SK-N-SH (cell line): ENCODE data around the gene PTPRN. TPM values are rescaled to one million over a fixed set of nuclear protein-coding genes. Genes with fewer than 3 reads are reported as not detected.
A peak's percentile ranks its signal among the peaks of the same experiment; 100 is the strongest.

Source experiments
- CTCF ChIA-PET: fragments of 300-600, 350-600 bp; formaldehyde crosslinking; extraction: SDS; loops from one replicate; lab custom pipeline; 2021; lab: Yijun Ruan, JAX
- POLR2A ChIA-PET: fragments of 350-600 bp; sonication (Branson Sonifier 250); formaldehyde crosslinking; extraction: SDS; loops from one replicate; lab custom pipeline; 2020; ENCODE audit warnings: antibody characterized with exemption, inconsistent platforms; lab: Yijun Ruan, JAX
- DNase-seq: peaks from one replicate; pipeline ENCODE4 v3.0.0; 2012
- H2AFZ ChIP-seq: fragments of 200-600 bp; sonication (generic); 2 replicates; pipeline ENCODE4 v1.8.1; 2016; ENCODE audit warnings: antibody characterized with exemption, mild to moderate bottlenecking, low read depth
- H3F3A ChIP-seq: fragments of 200-600 bp; sonication (generic); replicated peaks from 2 replicates; pipeline ENCODE3; 2016; ENCODE audit warnings: antibody characterized with exemption, mild to moderate bottlenecking; ENCODE audit not compliant: insufficient read depth
- H3K27ac ChIP-seq, 2 experiments: fragments of 200-500 bp in 1 of 2; fragments of 200-600 bp in 1 of 2; sonication (Bioruptor generic) in 1 of 2; sonication (generic), shearing (Covaris generic) in 1 of 2; 2 replicates each; pipeline versions ENCODE4 v1.5.1 to v1.6.1; 2014 to 2016; ENCODE audit warnings: low read depth in 2 of 2, inconsistent platforms in 1 of 2, low read length in 1 of 2, mild to moderate bottlenecking in 1 of 2, mixed read lengths in 1 of 2
- H3K27me3 ChIP-seq: fragments of 200-600 bp; sonication (generic), shearing (Covaris generic); 2 replicates; pipeline ENCODE4 v1.6.1; 2016; ENCODE audit warnings: mixed run types; ENCODE audit not compliant: insufficient read depth
- H3K36me3 ChIP-seq, 2 experiments: fragments of 200-500 bp in 1 of 2; fragments of 200-600 bp in 1 of 2; sonication (Bioruptor generic) in 1 of 2; sonication (generic) in 1 of 2; replicated peaks in 1 of 2; 2 replicates each; pipeline versions ENCODE3 to v1.5.1; 2014 to 2016; ENCODE audit warnings: low read length in 1 of 2, mild to moderate bottlenecking in 1 of 2; ENCODE audit not compliant: insufficient read depth in 2 of 2, control insufficient read depth in 1 of 2
- H3K4me1 ChIP-seq, 2 experiments: fragments of 200-500 bp in 1 of 2; fragments of 200-600 bp in 1 of 2; sonication (Bioruptor generic) in 1 of 2; sonication (generic), shearing (Covaris generic) in 1 of 2; 2 replicates each; pipeline versions ENCODE4 v1.5.1 to v1.6.1; 2014 to 2016; ENCODE audit warnings: low read depth in 1 of 2, low read length in 1 of 2, mixed run types in 1 of 2; ENCODE audit not compliant: insufficient read depth in 2 of 2, control insufficient read depth in 1 of 2
- H3K4me2 ChIP-seq: fragments of 200-600 bp; sonication (generic), shearing (Covaris generic); 2 replicates; pipeline ENCODE4 v1.6.1; 2017; ENCODE audit warnings: mixed run types
- H3K4me3 ChIP-seq, 2 experiments: fragments of 200-500 bp in 1 of 2; fragments of 200-600 bp in 1 of 2; sonication (Bioruptor generic) in 1 of 2; sonication (generic), shearing (Covaris generic) in 1 of 2; 2 replicates each; pipeline versions ENCODE4 v1.5.1 to v1.8.1; 2014 to 2016; ENCODE audit warnings: low read depth in 2 of 2, inconsistent platforms in 1 of 2, low read length in 1 of 2, mild to moderate bottlenecking in 1 of 2, mixed read lengths in 1 of 2, moderate library complexity in 1 of 2
- H3K79me2 ChIP-seq: fragments of 200-600 bp; sonication (generic); 2 replicates; pipeline ENCODE4 v1.8.1; 2017; ENCODE audit warnings: mild to moderate bottlenecking; ENCODE audit not compliant: insufficient read depth
- H3K9ac ChIP-seq: fragments of 200-600 bp; sonication (generic); 2 replicates; pipeline ENCODE4 v1.6.1; 2017; ENCODE audit warnings: mixed run types
- H3K9me2 ChIP-seq: fragments of 200-600 bp; sonication (generic); 2 replicates; pipeline ENCODE4 v1.6.1; 2017; ENCODE audit warnings: mixed run types
- H3K9me3 ChIP-seq: fragments of 200-600 bp; sonication (generic); 2 replicates; pipeline ENCODE4 v1.6.1; 2017; ENCODE audit warnings: mixed run types, mild to moderate bottlenecking, moderate library complexity
- H4K20me1 ChIP-seq: fragments of 200-600 bp; sonication (generic); 2 replicates; pipeline ENCODE4 v1.6.1; 2017; ENCODE audit warnings: mild to moderate bottlenecking, mixed run types; ENCODE audit not compliant: insufficient read depth
- ELF1 ChIP-seq: IDR thresholded peaks from 2 replicates; pipeline ENCODE4 v1.4.0; 2012
- EP300 ChIP-seq, 2 experiments: IDR thresholded peaks; 2 replicates each; pipeline versions ENCODE4 v1.4.0 to v1.6.1; 2012; ENCODE audit warnings: borderline replicate concordance in 1 of 2, low read depth in 1 of 2, low read length in 1 of 2
- EZH2phosphoT487 ChIP-seq: fragments of 200-600 bp; sonication (generic); IDR thresholded peaks from 2 replicates; pipeline ENCODE4 v1.6.1; 2017; ENCODE audit warnings: low read depth, mixed run types, mild to moderate bottlenecking, antibody characterized with exemption, moderate library complexity, borderline replicate concordance
- FOSL2 ChIP-seq: IDR thresholded peaks from 2 replicates; pipeline ENCODE4 v1.4.0; 2012; ENCODE audit warnings: low read depth, mild to moderate bottlenecking, moderate library complexity, borderline replicate concordance
- FOXM1 ChIP-seq: IDR thresholded peaks from 2 replicates; pipeline ENCODE4 v1.4.0; 2012; ENCODE audit warnings: low read depth, mild to moderate bottlenecking
- MEF2A ChIP-seq: IDR thresholded peaks from 2 replicates; pipeline ENCODE4 v1.4.0; 2012; ENCODE audit warnings: low read depth, borderline replicate concordance
- MXI1 ChIP-seq: IDR thresholded peaks from 2 replicates; pipeline ENCODE4 v1.6.1; 2012; ENCODE audit warnings: mild to moderate bottlenecking, low read depth, low read length, improper control_type of control experiment
- NFIC ChIP-seq: IDR thresholded peaks from 2 replicates; pipeline ENCODE4 v1.4.0; 2012; ENCODE audit warnings: borderline replicate concordance
- NRF1 ChIP-seq: IDR thresholded peaks from 2 replicates; pipeline ENCODE4 v1.6.1; 2012; ENCODE audit warnings: low read depth, mild to moderate bottlenecking, low read length
- POLR2AphosphoS5 ChIP-seq: IDR thresholded peaks from 2 replicates; pipeline ENCODE4 v1.6.1; 2012; ENCODE audit warnings: low read depth, low read length
- RAD21 ChIP-seq: IDR thresholded peaks from 2 replicates; pipeline ENCODE4 v1.6.1; 2012; ENCODE audit warnings: mild to moderate bottlenecking, low read length
- RFX5 ChIP-seq: IDR thresholded peaks from 2 replicates; pipeline ENCODE4 v1.6.1; 2012; ENCODE audit warnings: mild to moderate bottlenecking, improper control_type of control experiment, low read length
- SIN3A ChIP-seq: IDR thresholded peaks from 2 replicates; pipeline ENCODE4 v1.6.1; 2012; ENCODE audit warnings: low read depth, mild to moderate bottlenecking, low read length, moderate library complexity, borderline replicate concordance
- SMC3 ChIP-seq: IDR thresholded peaks from 2 replicates; pipeline ENCODE4 v1.6.1; 2012; ENCODE audit warnings: low read depth, low read length, improper control_type of control experiment
- TAF1 ChIP-seq: IDR thresholded peaks from 2 replicates; pipeline ENCODE4 v1.6.1; 2012; ENCODE audit warnings: low read depth, mild to moderate bottlenecking, low read length, moderate library complexity, borderline replicate concordance
- TCF12 ChIP-seq: IDR thresholded peaks from 2 replicates; pipeline ENCODE4 v1.4.0; 2012
- TEAD4 ChIP-seq: IDR thresholded peaks from 2 replicates; pipeline ENCODE4 v1.4.0; 2012; ENCODE audit warnings: mild to moderate bottlenecking, borderline replicate concordance; ENCODE audit not compliant: insufficient read depth
- WGBS: methylation state at CpG from one replicate; pipeline ENCODE4 v1.1.6; 2017; ENCODE audit warnings: low lambda C conversion rate; 5-methylcytosine and 5-hydroxymethylcytosine counted together
- polyA plus RNA-seq, 3 experiments: library from polyadenylated mRNA; depleted of rRNA; stranded (reverse); fragments of >200 nt; gene quantifications; 2 replicates each; pipeline ENCODE4 v1.2.3, GENCODE V29; 2012
- TF ChIP-seq, protein P1 (sequence below): IDR thresholded peaks from 2 replicates; pipeline ENCODE4 v1.4.0; 2012; ENCODE audit warnings: low read depth, borderline replicate concordance
- TF ChIP-seq, protein P2 (sequence below): IDR thresholded peaks from 2 replicates; pipeline ENCODE4 v1.4.0; 2012; ENCODE audit warnings: low read depth, borderline replicate concordance
- TF ChIP-seq, protein P3 (sequence below): fragments of 150-350 bp; IDR thresholded peaks from 2 replicates; pipeline ENCODE4 v1.6.1; 2016; ENCODE audit warnings: mild to moderate bottlenecking, low read depth, low read length
- TF ChIP-seq, protein P4 (sequence below): IDR thresholded peaks from 2 replicates; pipeline ENCODE4; 2012
- TF ChIP-seq, protein P5 (sequence below): IDR thresholded peaks from 2 replicates; pipeline ENCODE4 v1.4.0; 2012; ENCODE audit warnings: low read depth
- TF ChIP-seq, protein P6 (sequence below): IDR thresholded peaks from 2 replicates; pipeline ENCODE4 v1.6.1; 2012; ENCODE audit warnings: mild to moderate bottlenecking, low read depth, low read length, moderate library complexity

The PTPRN gene
- polyA plus RNA-seq, 1 of the 3 experiments (the other 2 are of a cell fraction) = 9.5 TPM

DNA sequence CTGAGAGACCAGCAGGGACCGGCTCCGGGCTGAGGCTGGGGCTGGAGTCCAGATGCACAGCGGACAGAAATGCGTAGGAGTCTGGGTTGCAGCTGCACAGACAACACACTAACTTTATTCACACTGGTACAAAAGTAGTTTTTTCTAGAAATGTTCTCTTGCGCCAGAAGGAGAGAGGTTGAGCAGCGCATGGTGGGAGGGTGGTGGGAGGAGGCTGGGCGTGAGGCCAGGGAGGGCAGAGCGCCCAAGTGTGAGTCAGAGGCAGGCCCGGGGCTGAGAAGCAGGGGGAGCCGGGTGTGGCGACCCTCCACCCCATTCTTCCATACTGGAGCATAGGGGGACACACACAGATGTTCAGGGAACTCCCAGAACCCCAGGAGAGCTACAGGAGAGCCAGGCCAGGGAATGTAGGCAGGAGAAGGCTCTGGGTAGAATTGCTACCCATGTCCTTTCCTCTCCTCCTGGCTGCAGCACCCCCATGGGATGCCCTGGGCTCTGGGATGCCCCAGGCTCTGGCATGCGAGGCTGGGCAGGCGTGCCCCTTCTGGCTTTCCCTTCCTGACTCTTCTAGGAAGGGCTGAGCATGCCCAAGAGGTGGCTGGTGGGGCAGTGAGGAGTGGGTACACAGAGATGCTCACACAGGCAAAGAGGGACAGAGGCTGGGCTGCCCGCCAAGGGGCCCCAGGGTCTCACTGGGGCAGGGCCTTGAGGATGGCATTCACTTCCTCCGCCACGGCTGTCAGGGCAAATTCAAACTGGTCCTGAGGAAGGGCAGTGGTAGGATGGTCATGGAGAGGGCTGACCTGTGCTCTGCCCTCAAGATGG is 19.5 kb downstream of the PTPRN start:
- Histone ChIP-seq H2AFZ (no peak overlapping the region; the same call in 1 of the 2 replicates), H3K4me1 (peaks cover 4 to 8% of the 10 kb centered on the region in 2 experiments; a peak in 1 of 4 replicates), H3K27ac (peak overlapping the region; percentile 9 to 46; a peak in 1 of 4 replicates), H3K4me2 (peak overlapping the region; percentile 66; the same call in 1 of the 2 replicates), H3K4me3 (no peak overlapping the region), H3F3A (peaks cover 12% of the 10 kb centered on the region), H4K20me1 (no peaks in the 10 kb centered on the region), H3K36me3 (peaks cover 0 to 4% of the 10 kb centered on the region in 2 experiments), H3K9ac (no peak overlapping the region), H3K79me2 (no peaks in the 10 kb centered on the region), H3K9me2 (no peaks in the 10 kb centered on the region), H3K27me3 (no peaks in the 10 kb centered on the region), H3K9me3 (no peaks in the 10 kb centered on the region)
- CTCF ChIA-PET = interaction anchor here (1.3 to 9.0 kb wide), 5 partner anchors 9 to 130 kb away, joined by 3 to 312 read pairs (median 6); partner anchors contain the start of genes CNPPD1, DNAJB2 and SLC23A3
- POLR2A ChIA-PET = no interaction called here
- no peak for TF ChIP-seq SIN3A
- TF ChIP-seq TCF12 = peak; percentile 33; the same call in 1 of the 2 replicates
- TF ChIP-seq RFX5 = no peak
- no peak for TF ChIP-seq MXI1
- TF ChIP-seq, protein P1, sequence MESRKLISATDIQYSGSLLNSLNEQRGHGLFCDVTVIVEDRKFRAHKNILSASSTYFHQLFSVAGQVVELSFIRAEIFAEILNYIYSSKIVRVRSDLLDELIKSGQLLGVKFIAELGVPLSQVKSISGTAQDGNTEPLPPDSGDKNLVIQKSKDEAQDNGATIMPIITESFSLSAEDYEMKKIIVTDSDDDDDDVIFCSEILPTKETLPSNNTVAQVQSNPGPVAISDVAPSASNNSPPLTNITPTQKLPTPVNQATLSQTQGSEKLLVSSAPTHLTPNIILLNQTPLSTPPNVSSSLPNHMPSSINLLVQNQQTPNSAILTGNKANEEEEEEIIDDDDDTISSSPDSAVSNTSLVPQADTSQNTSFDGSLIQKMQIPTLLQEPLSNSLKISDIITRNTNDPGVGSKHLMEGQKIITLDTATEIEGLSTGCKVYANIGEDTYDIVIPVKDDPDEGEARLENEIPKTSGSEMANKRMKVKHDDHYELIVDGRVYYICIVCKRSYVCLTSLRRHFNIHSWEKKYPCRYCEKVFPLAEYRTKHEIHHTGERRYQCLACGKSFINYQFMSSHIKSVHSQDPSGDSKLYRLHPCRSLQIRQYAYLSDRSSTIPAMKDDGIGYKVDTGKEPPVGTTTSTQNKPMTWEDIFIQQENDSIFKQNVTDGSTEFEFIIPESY = no peak
- no peak for TF ChIP-seq SMC3
- no peak for TF ChIP-seq MEF2A
- TF ChIP-seq, protein P2, sequence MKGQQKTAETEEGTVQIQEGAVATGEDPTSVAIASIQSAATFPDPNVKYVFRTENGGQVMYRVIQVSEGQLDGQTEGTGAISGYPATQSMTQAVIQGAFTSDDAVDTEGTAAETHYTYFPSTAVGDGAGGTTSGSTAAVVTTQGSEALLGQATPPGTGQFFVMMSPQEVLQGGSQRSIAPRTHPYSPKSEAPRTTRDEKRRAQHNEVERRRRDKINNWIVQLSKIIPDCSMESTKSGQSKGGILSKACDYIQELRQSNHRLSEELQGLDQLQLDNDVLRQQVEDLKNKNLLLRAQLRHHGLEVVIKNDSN = no peak
- no peak for TF ChIP-seq EZH2phosphoT487
- TF ChIP-seq, protein P3, sequence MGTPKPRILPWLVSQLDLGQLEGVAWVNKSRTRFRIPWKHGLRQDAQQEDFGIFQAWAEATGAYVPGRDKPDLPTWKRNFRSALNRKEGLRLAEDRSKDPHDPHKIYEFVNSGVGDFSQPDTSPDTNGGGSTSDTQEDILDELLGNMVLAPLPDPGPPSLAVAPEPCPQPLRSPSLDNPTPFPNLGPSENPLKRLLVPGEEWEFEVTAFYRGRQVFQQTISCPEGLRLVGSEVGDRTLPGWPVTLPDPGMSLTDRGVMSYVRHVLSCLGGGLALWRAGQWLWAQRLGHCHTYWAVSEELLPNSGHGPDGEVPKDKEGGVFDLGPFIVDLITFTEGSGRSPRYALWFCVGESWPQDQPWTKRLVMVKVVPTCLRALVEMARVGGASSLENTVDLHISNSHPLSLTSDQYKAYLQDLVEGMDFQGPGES = no peak
- TF ChIP-seq EP300 (IDR thresholded peaks at IDR 0.05; ENCODE audit: borderline replicate concordance in 1 of 2, low read depth in 1 of 2, low read length in 1 of 2) = no peak
- TF ChIP-seq, protein P4, sequence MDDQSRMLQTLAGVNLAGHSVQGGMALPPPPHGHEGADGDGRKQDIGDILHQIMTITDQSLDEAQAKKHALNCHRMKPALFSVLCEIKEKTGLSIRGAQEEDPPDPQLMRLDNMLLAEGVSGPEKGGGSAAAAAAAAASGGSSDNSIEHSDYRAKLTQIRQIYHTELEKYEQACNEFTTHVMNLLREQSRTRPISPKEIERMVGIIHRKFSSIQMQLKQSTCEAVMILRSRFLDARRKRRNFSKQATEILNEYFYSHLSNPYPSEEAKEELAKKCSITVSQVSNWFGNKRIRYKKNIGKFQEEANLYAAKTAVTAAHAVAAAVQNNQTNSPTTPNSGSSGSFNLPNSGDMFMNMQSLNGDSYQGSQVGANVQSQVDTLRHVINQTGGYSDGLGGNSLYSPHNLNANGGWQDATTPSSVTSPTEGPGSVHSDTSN = no peak
- TF ChIP-seq POLR2AphosphoS5 = no peak
- TF ChIP-seq RAD21 = no peak
- TF ChIP-seq NRF1 = 0 out of 2 replicates have a peak, but pooled peaks have one; percentile 26
- TF ChIP-seq TAF1 = no peak
- 0 out of 2 replicates have a peak, but pooled peaks have one; percentile 11 for TF ChIP-seq TEAD4
- TF ChIP-seq, protein P5, sequence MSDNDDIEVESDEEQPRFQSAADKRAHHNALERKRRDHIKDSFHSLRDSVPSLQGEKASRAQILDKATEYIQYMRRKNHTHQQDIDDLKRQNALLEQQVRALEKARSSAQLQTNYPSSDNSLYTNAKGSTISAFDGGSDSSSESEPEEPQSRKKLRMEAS = peak; percentile 63; the same call in 1 of the 2 replicates
- TF ChIP-seq NFIC = peak; percentile 92
- no peak for TF ChIP-seq FOXM1
- peak; percentile 73 for TF ChIP-seq FOSL2
- TF ChIP-seq ELF1 = no peak
- TF ChIP-seq, protein P6, sequence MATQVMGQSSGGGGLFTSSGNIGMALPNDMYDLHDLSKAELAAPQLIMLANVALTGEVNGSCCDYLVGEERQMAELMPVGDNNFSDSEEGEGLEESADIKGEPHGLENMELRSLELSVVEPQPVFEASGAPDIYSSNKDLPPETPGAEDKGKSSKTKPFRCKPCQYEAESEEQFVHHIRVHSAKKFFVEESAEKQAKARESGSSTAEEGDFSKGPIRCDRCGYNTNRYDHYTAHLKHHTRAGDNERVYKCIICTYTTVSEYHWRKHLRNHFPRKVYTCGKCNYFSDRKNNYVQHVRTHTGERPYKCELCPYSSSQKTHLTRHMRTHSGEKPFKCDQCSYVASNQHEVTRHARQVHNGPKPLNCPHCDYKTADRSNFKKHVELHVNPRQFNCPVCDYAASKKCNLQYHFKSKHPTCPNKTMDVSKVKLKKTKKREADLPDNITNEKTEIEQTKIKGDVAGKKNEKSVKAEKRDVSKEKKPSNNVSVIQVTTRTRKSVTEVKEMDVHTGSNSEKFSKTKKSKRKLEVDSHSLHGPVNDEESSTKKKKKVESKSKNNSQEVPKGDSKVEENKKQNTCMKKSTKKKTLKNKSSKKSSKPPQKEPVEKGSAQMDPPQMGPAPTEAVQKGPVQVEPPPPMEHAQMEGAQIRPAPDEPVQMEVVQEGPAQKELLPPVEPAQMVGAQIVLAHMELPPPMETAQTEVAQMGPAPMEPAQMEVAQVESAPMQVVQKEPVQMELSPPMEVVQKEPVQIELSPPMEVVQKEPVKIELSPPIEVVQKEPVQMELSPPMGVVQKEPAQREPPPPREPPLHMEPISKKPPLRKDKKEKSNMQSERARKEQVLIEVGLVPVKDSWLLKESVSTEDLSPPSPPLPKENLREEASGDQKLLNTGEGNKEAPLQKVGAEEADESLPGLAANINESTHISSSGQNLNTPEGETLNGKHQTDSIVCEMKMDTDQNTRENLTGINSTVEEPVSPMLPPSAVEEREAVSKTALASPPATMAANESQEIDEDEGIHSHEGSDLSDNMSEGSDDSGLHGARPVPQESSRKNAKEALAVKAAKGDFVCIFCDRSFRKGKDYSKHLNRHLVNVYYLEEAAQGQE = no peak
- no peak for DNase-seq
- 54% methylated on average over 14 of the region's 16 CpGs for WGBS
